Bronchial epithelial cell (primary cell): ENCODE results near the gene ARID3B. TPM values are rescaled to one million over a fixed set of nuclear protein-coding genes. Genes with fewer than 3 reads are reported as not detected.

Experiments
- DNase-seq: peaks from one replicate; pipeline ENCODE4 v3.0.0-alpha.2; 2010; ENCODE audit warnings: low read depth
- FAIRE-seq: peaks from 2 replicates; lab custom pipeline; 2011; peaks lifted over from hg19 to GRCh38; lab: Jason Lieb, UNC
- H3K27me3 ChIP-seq: 2 replicates; pipeline ENCODE4 v1.5.1; 2011; ENCODE audit warnings: low read length; ENCODE audit not compliant: control insufficient read depth, insufficient read depth
- H3K36me3 ChIP-seq: 2 replicates; pipeline ENCODE4 v1.5.1; 2011; ENCODE audit warnings: low read length; ENCODE audit not compliant: control insufficient read depth, insufficient read depth
- H3K4me3 ChIP-seq: 2 replicates; pipeline ENCODE4 v1.5.1; 2011; ENCODE audit warnings: mild to moderate bottlenecking, low read depth, low read length, control low read depth
- total RNA-seq: library from RNA; depleted of rRNA; stranded (reverse); fragments of >200 nt; gene quantifications from 2 replicates; pipeline ENCODE4 v1.2.1, GENCODE V29; 2014
- TF ChIP-seq, protein P1 (sequence below): IDR thresholded peaks from 2 replicates; pipeline ENCODE4 v1.5.1; 2011; ENCODE audit warnings: mild to moderate bottlenecking, moderate library complexity, low read length, control low read depth, inconsistent platforms; ENCODE audit not compliant: insufficient read depth, severe bottlenecking

Gene ARID3B
- total RNA-seq, 1 donor from 2014 or later: 3.4 TPM

DNA sequence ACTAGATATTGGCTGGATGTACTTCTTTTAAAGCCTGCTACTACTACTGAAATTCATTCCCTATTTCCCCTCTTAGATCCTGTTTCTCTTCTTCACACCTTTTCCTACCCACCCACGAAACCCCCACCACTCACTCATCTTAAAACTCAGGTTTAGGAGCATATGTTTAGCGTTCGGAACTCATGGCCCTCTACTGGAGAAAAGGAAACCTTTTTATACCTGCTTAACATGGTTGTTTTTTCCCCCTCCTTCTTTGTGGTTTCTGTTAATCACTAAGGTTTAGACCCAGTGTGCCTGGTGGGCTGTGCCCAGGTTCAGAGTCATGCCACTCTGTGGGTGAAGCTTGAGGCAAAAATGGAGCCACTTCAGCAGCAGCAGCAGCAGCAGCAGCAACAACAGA lies 2.6 kb downstream of the ARID3B start:
- H3K4me3 ChIP-seq: no peak overlapping the region
- DNase-seq (peak; percentile 38), FAIRE-seq (no peak)
- TF ChIP-seq, protein P1, sequence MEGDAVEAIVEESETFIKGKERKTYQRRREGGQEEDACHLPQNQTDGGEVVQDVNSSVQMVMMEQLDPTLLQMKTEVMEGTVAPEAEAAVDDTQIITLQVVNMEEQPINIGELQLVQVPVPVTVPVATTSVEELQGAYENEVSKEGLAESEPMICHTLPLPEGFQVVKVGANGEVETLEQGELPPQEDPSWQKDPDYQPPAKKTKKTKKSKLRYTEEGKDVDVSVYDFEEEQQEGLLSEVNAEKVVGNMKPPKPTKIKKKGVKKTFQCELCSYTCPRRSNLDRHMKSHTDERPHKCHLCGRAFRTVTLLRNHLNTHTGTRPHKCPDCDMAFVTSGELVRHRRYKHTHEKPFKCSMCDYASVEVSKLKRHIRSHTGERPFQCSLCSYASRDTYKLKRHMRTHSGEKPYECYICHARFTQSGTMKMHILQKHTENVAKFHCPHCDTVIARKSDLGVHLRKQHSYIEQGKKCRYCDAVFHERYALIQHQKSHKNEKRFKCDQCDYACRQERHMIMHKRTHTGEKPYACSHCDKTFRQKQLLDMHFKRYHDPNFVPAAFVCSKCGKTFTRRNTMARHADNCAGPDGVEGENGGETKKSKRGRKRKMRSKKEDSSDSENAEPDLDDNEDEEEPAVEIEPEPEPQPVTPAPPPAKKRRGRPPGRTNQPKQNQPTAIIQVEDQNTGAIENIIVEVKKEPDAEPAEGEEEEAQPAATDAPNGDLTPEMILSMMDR: peak; percentile 49
- H3K36me3 ChIP-seq: peaks cover 3% of the 10 kb centered on the region
- H3K27me3 ChIP-seq: no peaks in the 10 kb centered on the region

DNA sequence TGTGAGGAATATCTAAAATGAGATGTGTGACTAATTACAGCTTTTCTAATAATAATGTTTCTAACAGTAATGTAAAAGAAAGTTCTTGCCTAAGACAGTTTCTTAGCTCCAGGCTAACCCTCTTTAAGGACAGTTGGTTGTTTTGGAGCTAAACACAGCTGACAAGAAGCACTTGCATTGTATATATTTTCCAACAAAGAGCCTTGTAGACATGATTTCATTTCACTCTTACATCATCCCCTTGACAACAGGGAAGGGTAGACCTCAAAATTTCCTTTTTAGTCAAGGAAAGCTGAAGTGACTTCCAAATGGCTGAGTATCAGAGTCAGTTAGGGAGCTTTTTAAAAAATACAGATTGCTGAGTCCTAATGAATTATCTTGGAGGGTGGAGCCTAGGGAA lies 4.1 kb downstream of the ARID3B start:
- TF ChIP-seq, protein P1: no peak
- DNase-seq (no peak), FAIRE-seq (no peak)
- Histone ChIP-seq H3K27me3 (no peaks in the 10 kb centered on the region), H3K4me3 (no peak overlapping the region), H3K36me3 (peaks cover 7% of the 10 kb centered on the region)

DNA sequence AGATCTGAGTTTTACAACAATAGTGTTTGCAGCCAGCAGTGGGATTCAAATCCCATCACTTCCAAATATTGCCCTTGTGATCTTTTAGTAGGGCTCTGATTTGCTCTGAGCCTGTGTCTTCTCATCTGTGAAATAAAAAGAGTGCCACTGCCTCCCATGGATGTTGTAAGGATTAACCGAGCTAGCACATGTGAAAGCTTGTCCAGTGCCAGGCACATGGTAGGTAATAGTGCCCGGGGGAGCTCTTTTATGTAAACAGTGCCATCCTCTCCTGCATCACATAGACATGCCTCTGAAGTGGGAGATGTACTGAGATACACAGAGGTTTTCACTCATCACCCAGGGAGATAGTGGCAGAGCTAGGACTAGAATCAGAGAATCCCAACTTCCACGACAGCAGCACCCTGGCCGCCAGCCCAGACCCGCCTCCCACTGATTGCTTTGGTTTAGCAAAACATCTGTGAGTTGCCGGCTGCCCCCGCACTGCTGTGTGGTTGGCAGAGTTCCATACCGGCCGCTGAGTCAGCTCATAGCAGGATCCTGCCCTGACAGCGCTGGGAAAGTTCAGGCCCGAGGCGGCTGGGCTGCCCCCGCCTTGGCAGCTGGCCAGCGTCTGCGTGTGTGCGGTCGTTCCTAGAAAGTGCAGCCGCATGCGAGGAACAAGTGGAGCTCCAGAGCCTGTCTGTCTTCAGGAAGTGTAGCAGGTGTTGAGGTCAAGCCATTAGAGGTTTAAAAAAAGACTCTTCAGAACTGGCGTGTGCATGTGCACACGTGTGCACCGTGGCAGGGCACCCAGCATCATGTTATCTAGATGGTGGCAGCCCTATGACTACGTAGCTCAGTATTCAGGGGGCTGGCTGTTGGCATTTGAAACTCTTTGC lies 5.0 kb downstream of the ARID3B start:
- Histone ChIP-seq H3K36me3 (peaks cover 10% of the 10 kb centered on the region), H3K27me3 (no peaks in the 10 kb centered on the region), H3K4me3 (no peak overlapping the region)
- DNase-seq (peak; percentile 97), FAIRE-seq (no peak)
- TF ChIP-seq, protein P1: peak; percentile 1

DNA sequence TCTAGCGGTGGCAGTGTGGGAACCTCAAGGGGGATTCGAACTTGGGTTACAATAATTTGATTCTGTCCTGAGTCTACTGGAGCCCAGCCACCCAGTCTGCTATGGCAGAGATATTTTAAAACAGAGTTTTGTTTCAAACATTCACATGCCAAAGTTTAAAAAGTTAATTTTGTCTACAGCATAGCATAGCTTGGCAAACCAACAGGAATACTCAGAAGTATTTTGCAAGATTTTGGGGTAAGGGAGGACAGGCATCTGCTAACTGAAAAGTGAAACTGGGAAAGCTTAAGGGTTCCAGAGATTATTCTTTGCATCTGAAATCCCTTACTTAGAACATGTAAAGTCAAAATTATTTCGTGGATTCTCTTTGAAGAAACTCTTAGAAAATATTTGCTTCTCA lies 6.6 kb downstream of the ARID3B start:
- TF ChIP-seq, protein P1: no peak
- Histone ChIP-seq H3K36me3 (peaks cover 12% of the 10 kb centered on the region), H3K27me3 (no peaks in the 10 kb centered on the region), H3K4me3 (no peak overlapping the region)
- FAIRE-seq (no peak), DNase-seq (no peak)

DNA sequence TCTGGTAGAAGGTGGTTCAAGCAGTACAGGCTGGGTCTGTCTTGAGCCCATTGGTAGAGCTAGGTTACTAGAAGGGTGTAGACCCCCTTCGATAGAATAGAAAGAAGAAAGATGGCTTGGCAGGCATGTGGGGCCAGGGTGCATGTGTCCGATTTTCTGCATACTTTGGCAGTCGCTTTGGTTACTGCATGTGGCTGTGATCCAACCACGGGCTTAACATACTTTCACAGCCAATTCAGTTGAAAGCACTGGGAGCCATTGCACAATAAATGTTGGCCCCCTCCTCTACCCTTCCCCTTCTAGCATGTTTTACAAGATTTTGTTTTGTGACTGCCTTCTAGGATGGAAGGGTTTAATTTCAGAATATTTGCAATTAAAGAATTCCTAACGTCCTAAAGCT lies 7.2 kb downstream of the ARID3B start:
- no peaks in the 10 kb centered on the region for H3K27me3 ChIP-seq
- TF ChIP-seq, protein P1: no peak
- no peak overlapping the region for H3K4me3 ChIP-seq
- no peak for DNase-seq
- peaks cover 13% of the 10 kb centered on the region for H3K36me3 ChIP-seq
- no peak for FAIRE-seq
